AG04450 (cell line): ENCODE data around the gene ASNSD1. TPM values are rescaled to one million over a fixed set of nuclear protein-coding genes. Genes with fewer than 3 reads are reported as not detected.

ENCODE experiments used
- CTCF ChIA-PET: fragments of 300-600, 350-600 bp; formaldehyde crosslinking; extraction: SDS; loops from one replicate; lab custom pipeline; 2022; ENCODE audit warnings: antibody characterized with exemption, inconsistent platforms; lab: Charles Lee
- POLR2A ChIA-PET: fragments of 350-600 bp; formaldehyde crosslinking; extraction: SDS; loops from one replicate; lab custom pipeline; 2021; ENCODE audit warnings: antibody characterized with exemption, inconsistent platforms; lab: Yijun Ruan, JAX
- DNase-seq: peaks from one replicate; pipeline ENCODE4 v3.0.0-alpha.2; 2011; ENCODE audit warnings: low read depth, low spot score
- H3K27ac ChIP-seq: one replicate; pipeline ENCODE4 v1.5.1; 2012; ENCODE audit warnings: low read depth, low read length, control low read depth
- H3K27me3 ChIP-seq: one replicate; pipeline ENCODE4 v1.6.0; 2012; ENCODE audit warnings: low read length; ENCODE audit not compliant: control insufficient read depth, insufficient read depth
- H3K4me3 ChIP-seq: 2 replicates; pipeline ENCODE4 v1.5.1; 2011; ENCODE audit warnings: mild to moderate bottlenecking, low read depth, low read length, control low read depth
- H3K9me3 ChIP-seq: 2 replicates; pipeline ENCODE4 v1.5.1; 2012; ENCODE audit warnings: low read length; ENCODE audit not compliant: control insufficient read depth, insufficient read depth
- CTCF ChIP-seq: IDR thresholded peaks from 2 replicates; pipeline ENCODE4 v1.5.1; 2011; ENCODE audit warnings: low read depth, low read length, control low read depth, inconsistent platforms
- polyA plus RNA-seq: library from polyadenylated mRNA; depleted of rRNA; stranded (reverse); fragments of >200 nt; gene quantifications from 2 replicates; pipeline ENCODE4 v1.2.3, GENCODE V29; 2011

ASNSD1 gene
- polyA plus RNA-seq, 1 experiment = 50.1 TPM

- CTCF ChIA-PET = interaction anchor here (0.6 to 7.8 kb wide), 13 partner anchors 9 to 415 kb away, joined by 3 to 114 read pairs (median 6); partner anchors contain the start of genes ASNSD1 and OSGEPL1
- Histone ChIP-seq H3K27me3 (no peaks in the 10 kb centered on the region), H3K27ac (peak overlapping the region; percentile 49), H3K9me3 (no peaks in the 10 kb centered on the region), H3K4me3 (peak overlapping the region; percentile 72)
- DNase-seq = no peak
- POLR2A ChIA-PET = interaction anchor here (0.5 to 1.2 kb wide), 3 partner anchors 11 to 89 kb away, joined by 3 to 7 read pairs (median 4); partner anchors contain the start of genes ASNSD1 and OSGEPL1
- TF ChIP-seq CTCF = no peak
Observed at GRCh38 chr2:189673661-189674373, 12.6 kb downstream of the ASNSD1 start.

GRCh38 chr2:189674374-189675112 lies 13.3 kb downstream of the ASNSD1 start, which contains the start of gene ANKAR:
Gene ANKAR (plus strand): TSS chr2:189674670. CDS start chr2:189676491, 1,821 bp downstream.
- no peaks in the 10 kb centered on the region for H3K27me3 ChIP-seq
- ChIA-PET CTCF (interaction anchor here (0.6 to 7.8 kb wide), 8 partner anchors 11 to 397 kb away, joined by 3 to 114 read pairs (median 14); partner anchors contain the start of genes ASNSD1 and OSGEPL1), POLR2A (interaction anchor here (1.0 to 1.2 kb wide), 2 partner anchors 13 to 88 kb away, joined by 3 to 4 read pairs; partner anchors contain the start of genes ASNSD1 and OSGEPL1)
- peak; percentile 70 for DNase-seq
- H3K4me3 ChIP-seq = peak within 1 kb of the TSS; percentile 72
- H3K27ac ChIP-seq = peak within 1 kb of the TSS; percentile 93
- no peaks in the 10 kb centered on the region for H3K9me3 ChIP-seq
- peak; percentile 71 for TF ChIP-seq CTCF

GRCh38 chr2:189676471-189676870 lies 15.2 kb downstream of the ASNSD1 start:
- no peaks in the 10 kb centered on the region for H3K27me3 ChIP-seq
- no peak for DNase-seq
- TF ChIP-seq CTCF = no peak
- POLR2A ChIA-PET = no interaction called here
- H3K27ac ChIP-seq = no peak overlapping the region
- H3K9me3 ChIP-seq = no peaks in the 10 kb centered on the region
- CTCF ChIA-PET = interaction anchor here (1.1 to 7.8 kb wide), 3 partner anchors 13 to 86 kb away, joined by 6 to 114 read pairs (median 23); partner anchors contain the start of genes ASNSD1 and OSGEPL1
- no peak overlapping the region for H3K4me3 ChIP-seq

GRCh38 chr2:189679226-189679625 lies 18.0 kb downstream of the ASNSD1 start:
- Histone ChIP-seq H3K27ac (no peak overlapping the region), H3K9me3 (no peaks in the 10 kb centered on the region), H3K4me3 (no peak overlapping the region), H3K27me3 (no peaks in the 10 kb centered on the region)
- ChIA-PET CTCF (interaction anchor here (1.0 kb wide), 1 partner anchor 19 kb away, joined by 3 read pairs; no protein-coding TSS in a partner anchor), POLR2A (no interaction called here)
- no peak for DNase-seq
- TF ChIP-seq CTCF = no peak
